PC-3 (cell line): ENCODE measurements around the gene BEGAIN.

Experiments used
- EZH2 ChIP-seq: fragments of 300-600 bp; sonication (generic); IDR thresholded peaks from one replicate; pipeline ENCODE4 v1.6.1; 2017; ENCODE audit warnings: antibody characterized with exemption, mild to moderate bottlenecking, low read length; ENCODE audit not compliant: unreplicated experiment
- TF ChIP-seq, protein P1 (sequence below): fragments of 300-600 bp; sonication (generic); conservative IDR thresholded peaks from 2 replicates; pipeline ENCODE4 v1.5.1; 2017; ENCODE audit warnings: antibody characterized with exemption, low read depth, mild to moderate bottlenecking, low read length

DNA sequence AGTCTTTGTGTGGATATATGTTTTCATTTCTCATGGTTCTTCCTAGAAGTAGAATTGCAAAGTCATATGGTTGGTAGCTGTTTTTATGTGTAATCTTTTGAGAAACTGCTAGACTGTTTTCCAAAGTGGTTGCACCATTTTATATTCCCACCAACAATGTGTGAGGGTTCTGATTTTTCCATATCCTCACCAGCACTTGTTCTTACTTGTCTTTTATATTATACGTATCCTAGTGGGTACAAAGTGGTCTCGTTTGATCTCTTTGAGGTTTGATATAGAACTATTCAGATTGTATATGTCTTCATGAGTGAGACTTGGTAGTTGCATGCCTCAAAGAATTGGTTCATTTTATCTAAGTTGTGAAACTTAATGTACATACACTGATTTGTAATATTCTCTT lies 91.3 kb downstream of the BEGAIN start:
- TF ChIP-seq EZH2 = no peak
- TF ChIP-seq, protein P1, sequence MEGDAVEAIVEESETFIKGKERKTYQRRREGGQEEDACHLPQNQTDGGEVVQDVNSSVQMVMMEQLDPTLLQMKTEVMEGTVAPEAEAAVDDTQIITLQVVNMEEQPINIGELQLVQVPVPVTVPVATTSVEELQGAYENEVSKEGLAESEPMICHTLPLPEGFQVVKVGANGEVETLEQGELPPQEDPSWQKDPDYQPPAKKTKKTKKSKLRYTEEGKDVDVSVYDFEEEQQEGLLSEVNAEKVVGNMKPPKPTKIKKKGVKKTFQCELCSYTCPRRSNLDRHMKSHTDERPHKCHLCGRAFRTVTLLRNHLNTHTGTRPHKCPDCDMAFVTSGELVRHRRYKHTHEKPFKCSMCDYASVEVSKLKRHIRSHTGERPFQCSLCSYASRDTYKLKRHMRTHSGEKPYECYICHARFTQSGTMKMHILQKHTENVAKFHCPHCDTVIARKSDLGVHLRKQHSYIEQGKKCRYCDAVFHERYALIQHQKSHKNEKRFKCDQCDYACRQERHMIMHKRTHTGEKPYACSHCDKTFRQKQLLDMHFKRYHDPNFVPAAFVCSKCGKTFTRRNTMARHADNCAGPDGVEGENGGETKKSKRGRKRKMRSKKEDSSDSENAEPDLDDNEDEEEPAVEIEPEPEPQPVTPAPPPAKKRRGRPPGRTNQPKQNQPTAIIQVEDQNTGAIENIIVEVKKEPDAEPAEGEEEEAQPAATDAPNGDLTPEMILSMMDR = no peak
